ENCODE measurements around the gene ZBTB3.

DNA sequence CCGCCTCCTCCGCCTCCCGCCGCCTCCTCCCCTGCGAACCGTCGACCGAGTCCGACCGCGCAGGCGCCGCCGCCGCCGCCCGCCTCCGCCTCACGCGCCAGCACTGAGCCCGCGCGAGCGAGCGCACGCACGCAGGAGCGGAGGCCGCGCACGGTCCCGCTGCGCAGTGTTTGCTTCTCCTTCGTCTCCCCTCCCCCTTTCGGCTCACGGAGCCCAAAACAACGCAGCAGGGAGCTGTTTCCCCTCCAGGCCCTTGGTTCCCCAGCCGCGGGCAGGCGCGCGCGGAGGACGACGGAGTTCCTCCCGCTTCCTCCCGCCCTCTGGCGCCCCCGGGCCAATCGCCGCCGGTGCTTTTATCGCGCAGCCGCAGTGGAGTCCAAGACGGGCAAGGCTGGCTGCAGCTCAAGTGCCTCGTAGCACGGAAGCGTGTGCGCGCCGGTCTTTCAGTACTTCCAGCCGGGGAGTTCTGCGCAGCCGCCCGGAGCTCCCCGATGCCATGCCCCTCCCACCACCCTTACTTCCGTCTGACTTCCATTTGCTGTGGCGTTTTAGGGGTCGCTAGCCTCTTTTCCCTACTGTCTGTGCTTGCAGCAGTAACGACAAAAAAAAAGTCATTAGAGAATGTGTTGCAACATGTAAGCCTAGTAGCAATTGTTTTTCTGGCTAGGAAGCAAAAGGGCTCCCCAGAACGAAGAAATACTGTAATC is 26.6 kb downstream of the ZBTB3 start, which contains the start of gene HNRNPUL2:
- TF ChIP-seq CTCF (conservative IDR thresholded peaks at IDR 0.05 in 1 of 2, IDR thresholded peaks at IDR 0.05 in 1 of 2; ENCODE audit: low read depth in 1 of 2, low read length in 2 of 2) (peak in 1 of 2 donors; percentile 10), EZH2 (IDR thresholded peaks at IDR 0.05; ENCODE audit: low read length, missing control alignments) (no peak)

All from fibroblast of lung (primary cell).